GM10248 (cell line): ENCODE results near the gene CGGBP1.

Experiments
- CTCF ChIA-PET: fragments of 300-600 bp; sonication (Branson Sonifier 250); formaldehyde crosslinking; extraction: SDS; loops from one replicate; lab custom pipeline; 2021; ENCODE audit warnings: antibody characterized with exemption; lab: Yijun Ruan, JAX
- POLR2A ChIA-PET: fragments of 350-650 bp; sonication (Branson Sonifier 250); formaldehyde crosslinking; extraction: SDS; loops from one replicate; lab custom pipeline; 2020; ENCODE audit warnings: antibody characterized with exemption; lab: Yijun Ruan, JAX
- DNase-seq: peaks from one replicate; pipeline ENCODE4 v3.0.0; 2012; ENCODE audit errors: extremely low spot score
- CTCF ChIP-seq: IDR thresholded peaks from 2 replicates; pipeline ENCODE4 v1.5.1; 2012; ENCODE audit warnings: mild to moderate bottlenecking, low read depth; ENCODE audit errors: extremely low read depth, missing control alignments, control extremely low read depth

The CGGBP1 gene

GRCh38 chr3:88084097-88084501 lies 25.3 kb upstream of the CGGBP1 start:
- CTCF ChIA-PET = interaction anchor here (1.4 to 2.6 kb wide), 4 partner anchors 10 to 29 kb away, joined by 4 to 9 read pairs (median 4); no protein-coding TSS in a partner anchor
- no peak for DNase-seq
- POLR2A ChIA-PET = no interaction called here
- TF ChIP-seq CTCF = no peak

DNA sequence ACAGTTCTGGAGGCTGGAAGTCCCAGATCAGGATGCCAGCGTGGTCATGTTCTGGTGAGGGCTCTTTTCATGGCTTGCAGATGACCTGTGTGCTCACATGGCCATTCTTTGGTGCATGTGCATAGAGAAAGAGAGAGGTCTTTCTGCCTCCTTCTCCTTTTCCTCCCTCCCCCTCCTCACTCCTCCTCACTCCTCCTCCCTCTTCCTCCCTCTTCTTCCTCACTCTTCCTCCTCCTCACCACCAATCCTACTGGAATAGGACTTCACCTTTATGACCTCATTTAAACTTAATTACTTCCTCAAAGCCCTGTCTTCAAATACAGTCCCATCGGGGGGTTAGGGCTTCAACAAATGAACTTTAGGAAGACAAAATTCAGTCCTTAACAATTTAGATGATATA lies 24.0 kb upstream of the CGGBP1 start:
- TF ChIP-seq CTCF = no peak
- ChIA-PET CTCF (interaction anchor here (1.6 kb wide), 1 partner anchor 9 kb away, joined by 5 read pairs; no protein-coding TSS in a partner anchor), POLR2A (no interaction called here)
- DNase-seq = no peak

DNA sequence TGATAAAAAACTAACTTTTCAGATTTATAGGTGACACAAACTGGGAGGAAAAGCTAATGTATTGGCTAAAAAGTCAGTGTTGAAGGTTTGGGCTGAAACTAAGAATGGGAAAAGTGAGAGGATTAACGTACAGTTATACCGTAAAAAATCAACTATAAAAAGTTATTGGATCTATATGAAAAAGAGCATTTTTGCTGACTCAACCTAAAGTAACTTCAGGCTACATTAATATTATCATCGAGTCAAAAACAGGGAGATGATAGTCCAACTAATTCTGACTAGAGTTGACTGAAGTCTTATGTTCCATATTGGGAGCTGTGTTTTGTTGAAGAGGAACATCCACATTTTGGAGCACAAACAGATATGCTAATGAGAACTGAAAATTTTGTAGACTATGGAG lies 20.1 kb upstream of the CGGBP1 start:
- ChIA-PET CTCF (interaction anchor here (1.2 to 1.6 kb wide), 4 partner anchors 12 to 34 kb away, joined by 3 to 6 read pairs (median 5); no protein-coding TSS in a partner anchor), POLR2A (no interaction called here)
- no peak for DNase-seq
- no peak for TF ChIP-seq CTCF

DNA sequence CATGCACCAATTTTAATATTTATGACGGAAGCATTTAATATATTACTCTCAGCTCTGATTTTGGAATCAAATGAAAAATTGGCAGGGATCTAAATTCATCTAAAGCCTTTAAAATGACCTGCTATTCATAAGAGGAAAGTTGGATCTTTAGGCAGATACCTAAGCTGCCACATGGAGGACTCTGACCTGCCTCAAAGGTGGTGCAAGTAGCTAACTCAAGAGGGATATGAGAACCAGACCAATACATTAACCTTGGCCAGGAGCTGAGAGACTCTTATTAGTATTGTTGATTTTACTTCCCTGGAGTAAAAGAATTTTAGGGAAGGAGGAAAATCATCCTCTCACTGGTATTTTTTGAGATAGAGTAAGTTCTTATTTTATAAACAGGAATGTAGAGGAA lies 17.9 kb upstream of the CGGBP1 start:
- TF ChIP-seq CTCF = no peak
- CTCF ChIA-PET = interaction anchor here (1.2 to 1.3 kb wide), 2 partner anchors 9 to 28 kb away, joined by 3 to 4 read pairs; no protein-coding TSS in a partner anchor
- no peak for DNase-seq
- POLR2A ChIA-PET = no interaction called here

DNA sequence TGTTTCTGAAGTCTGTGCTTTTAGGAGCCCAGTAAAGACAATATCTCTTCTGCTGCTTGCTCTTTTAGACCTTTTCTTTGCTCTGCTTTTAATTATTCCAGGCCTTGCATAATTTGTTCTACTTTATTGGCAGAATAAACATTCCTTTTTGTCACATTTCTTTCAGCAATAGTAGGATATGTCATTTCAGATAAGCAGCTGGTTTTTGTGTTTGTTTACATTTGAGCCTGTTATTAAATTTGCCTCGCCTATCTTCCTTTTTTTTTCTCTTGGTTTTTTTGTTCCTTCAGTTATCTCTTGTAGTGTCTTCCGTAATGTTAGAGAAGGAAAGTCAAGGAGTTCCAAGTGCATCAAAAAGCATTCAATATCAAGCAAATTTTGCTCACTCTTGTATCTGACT lies 16.7 kb upstream of the CGGBP1 start:
- ChIA-PET CTCF (interaction anchor here (1.0 to 1.3 kb wide), 2 partner anchors 8 to 11 kb away, joined by 3 to 4 read pairs; no protein-coding TSS in a partner anchor), POLR2A (no interaction called here)
- TF ChIP-seq CTCF = no peak
- DNase-seq = no peak

DNA sequence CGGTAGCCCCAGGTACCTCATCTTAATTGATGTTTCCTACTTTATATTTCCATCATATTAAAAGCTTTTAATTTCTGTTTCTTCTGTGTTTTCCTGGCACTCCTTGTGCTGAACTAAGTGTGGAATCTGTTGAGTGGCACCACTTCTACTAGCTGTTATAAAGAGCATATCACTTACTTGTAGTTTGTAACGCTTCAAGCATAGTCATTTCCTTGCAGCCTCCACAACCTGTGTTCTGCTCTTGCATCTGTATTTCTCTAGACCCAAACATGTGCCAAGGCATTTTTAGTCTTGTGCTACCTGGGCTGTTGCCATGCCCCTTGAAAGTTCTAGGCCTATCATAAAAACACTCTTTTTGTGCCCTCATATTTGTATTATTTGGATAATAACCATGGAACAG lies 16.3 kb upstream of the CGGBP1 start:
- ChIA-PET CTCF (interaction anchor here (1.0 to 1.3 kb wide), 2 partner anchors 8 to 10 kb away, joined by 3 to 4 read pairs; no protein-coding TSS in a partner anchor), POLR2A (no interaction called here)
- no peak for TF ChIP-seq CTCF
- no peak for DNase-seq

DNA sequence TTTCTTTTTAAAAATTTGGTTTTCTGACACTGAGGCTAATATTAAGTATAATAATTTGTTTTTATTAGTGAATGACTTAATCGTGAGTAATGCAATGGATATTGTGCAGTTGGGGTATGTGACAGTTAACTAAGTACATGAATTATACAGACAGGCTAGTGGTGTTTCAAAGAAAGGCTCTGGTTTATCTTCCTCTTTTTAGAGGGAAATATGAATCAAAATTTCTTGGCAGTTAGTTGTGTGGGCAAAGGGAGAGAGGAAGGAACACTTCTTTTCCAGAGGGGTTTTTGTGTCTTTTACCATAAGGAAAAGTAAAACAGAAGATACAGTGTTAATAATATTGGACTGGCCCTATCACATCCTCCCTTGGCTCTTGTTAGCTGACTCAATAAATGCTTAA lies 2.9 kb upstream of the CGGBP1 start:
- TF ChIP-seq CTCF = no peak
- CTCF ChIA-PET = interaction anchor here (1.0 to 1.3 kb wide), 2 partner anchors 9 to 45 kb away, joined by 3 read pairs; no protein-coding TSS in a partner anchor
- POLR2A ChIA-PET = no interaction called here
- no peak for DNase-seq
